ENCODE data around the gene MRGPRD. TPM values are rescaled to one million over a fixed set of nuclear protein-coding genes. Genes with fewer than 3 reads are reported as not detected.

MRGPRD gene
- total and polyA plus RNA-seq, 2 of the 8 experiments (the other 6 are each of a cell fraction or from before 2014, with no cell fraction given), result not detected

GRCh38 chr11:68948935-68949334 lies 31.9 kb downstream of the MRGPRD start (continued):
- TF ChIP-seq, protein P1, sequence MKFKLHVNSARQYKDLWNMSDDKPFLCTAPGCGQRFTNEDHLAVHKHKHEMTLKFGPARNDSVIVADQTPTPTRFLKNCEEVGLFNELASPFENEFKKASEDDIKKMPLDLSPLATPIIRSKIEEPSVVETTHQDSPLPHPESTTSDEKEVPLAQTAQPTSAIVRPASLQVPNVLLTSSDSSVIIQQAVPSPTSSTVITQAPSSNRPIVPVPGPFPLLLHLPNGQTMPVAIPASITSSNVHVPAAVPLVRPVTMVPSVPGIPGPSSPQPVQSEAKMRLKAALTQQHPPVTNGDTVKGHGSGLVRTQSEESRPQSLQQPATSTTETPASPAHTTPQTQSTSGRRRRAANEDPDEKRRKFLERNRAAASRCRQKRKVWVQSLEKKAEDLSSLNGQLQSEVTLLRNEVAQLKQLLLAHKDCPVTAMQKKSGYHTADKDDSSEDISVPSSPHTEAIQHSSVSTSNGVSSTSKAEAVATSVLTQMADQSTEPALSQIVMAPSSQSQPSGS (IDR thresholded peaks at IDR 0.05; ENCODE audit: low read length), result no peak
- TF ChIP-seq SRF (IDR thresholded peaks at IDR 0.05; ENCODE audit: low read depth, low read length), result no peak
- no peak for TF ChIP-seq SP1 (IDR thresholded peaks at IDR 0.05; ENCODE audit: low read depth, low read length)

Measured in H1 (cell line).